ENCODE results near the gene EEF1B2. TPM values are rescaled to one million over a fixed set of nuclear protein-coding genes. Genes with fewer than 3 reads are reported as not detected.
"Not testable (repeated sequence)": the region's sequence is repeated elsewhere in the genome, so short reads cannot be mapped to it uniquely, and the experiment has no call there.

Gene EEF1B2
- total and polyA plus RNA-seq, 3 donors from 2014 or later: 144 to 448 (median 285) TPM

DNA sequence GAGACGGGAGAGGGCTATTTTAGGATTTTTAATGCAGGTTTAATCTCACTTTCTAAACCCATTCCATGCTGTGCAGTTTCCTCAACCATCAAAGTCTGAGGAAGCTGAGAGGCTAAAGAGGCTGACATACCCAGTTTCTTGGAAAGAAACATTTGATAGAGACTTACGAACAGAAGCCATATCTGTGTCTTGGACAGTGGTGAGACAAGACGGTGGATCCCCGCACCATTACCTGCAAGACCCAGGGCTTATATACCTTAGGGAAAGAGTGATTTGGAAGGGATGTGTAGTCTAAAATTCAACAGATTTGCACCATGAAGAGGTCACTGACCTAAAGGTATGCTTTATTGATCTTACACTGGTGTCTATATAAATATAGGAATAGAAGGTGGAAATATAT is 13.5 kb downstream of the EEF1B2 start:
- H3K4me3 ChIP-seq: no peak overlapping the region
- no peaks in the 10 kb centered on the region for H3K27me3 ChIP-seq
- H3K4me1 ChIP-seq: no peaks in the 10 kb centered on the region
- no peaks in the 10 kb centered on the region for H3K36me3 ChIP-seq (ENCODE audit: low read depth, missing control alignments)
- WGBS, 2 donors: 60 to 73% methylated on average over 4 of the region's 4 CpGs
- TF ChIP-seq, protein P1, sequence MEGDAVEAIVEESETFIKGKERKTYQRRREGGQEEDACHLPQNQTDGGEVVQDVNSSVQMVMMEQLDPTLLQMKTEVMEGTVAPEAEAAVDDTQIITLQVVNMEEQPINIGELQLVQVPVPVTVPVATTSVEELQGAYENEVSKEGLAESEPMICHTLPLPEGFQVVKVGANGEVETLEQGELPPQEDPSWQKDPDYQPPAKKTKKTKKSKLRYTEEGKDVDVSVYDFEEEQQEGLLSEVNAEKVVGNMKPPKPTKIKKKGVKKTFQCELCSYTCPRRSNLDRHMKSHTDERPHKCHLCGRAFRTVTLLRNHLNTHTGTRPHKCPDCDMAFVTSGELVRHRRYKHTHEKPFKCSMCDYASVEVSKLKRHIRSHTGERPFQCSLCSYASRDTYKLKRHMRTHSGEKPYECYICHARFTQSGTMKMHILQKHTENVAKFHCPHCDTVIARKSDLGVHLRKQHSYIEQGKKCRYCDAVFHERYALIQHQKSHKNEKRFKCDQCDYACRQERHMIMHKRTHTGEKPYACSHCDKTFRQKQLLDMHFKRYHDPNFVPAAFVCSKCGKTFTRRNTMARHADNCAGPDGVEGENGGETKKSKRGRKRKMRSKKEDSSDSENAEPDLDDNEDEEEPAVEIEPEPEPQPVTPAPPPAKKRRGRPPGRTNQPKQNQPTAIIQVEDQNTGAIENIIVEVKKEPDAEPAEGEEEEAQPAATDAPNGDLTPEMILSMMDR (IDR thresholded peaks at IDR 0.05): no peak
- TF ChIP-seq POLR2A (IDR thresholded peaks at IDR 0.05): no peak
- DNase-seq: no peak
- intact Hi-C loops (cut with DNase I; ENCODE audit: low total_unique reads): no loop called here
- no peak overlapping the region for H3K27ac ChIP-seq
- no peaks in the 10 kb centered on the region for H3K9me3 ChIP-seq

DNA sequence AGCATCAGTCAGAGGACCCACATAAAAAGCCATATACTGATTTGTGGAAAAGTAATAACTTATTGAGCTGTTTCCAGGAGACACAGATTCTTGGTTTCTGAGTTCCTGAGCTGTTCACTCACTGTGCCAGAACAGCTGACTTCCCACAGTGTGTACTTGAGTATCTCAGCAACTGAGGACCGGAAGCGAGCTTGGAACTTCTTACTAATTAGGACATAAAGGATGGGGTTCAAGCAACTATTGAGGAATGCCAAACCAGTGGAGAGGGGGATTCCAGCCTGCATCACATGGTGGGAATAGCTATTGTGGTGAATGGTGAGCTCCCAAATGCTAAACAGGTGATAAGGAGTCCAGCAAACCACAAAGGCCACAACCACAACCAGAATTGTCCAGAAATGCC is 16.4 kb downstream of the EEF1B2 start:
- H3K4me1 ChIP-seq: no peaks in the 10 kb centered on the region
- no peak overlapping the region for H3K4me3 ChIP-seq
- H3K36me3 ChIP-seq (ENCODE audit: low read depth, missing control alignments): no peaks in the 10 kb centered on the region
- no peaks in the 10 kb centered on the region for H3K9me3 ChIP-seq
- WGBS, 2 donors: 88 to 94% methylated on average over 2 of the region's 2 CpGs
- no peak overlapping the region for H3K27ac ChIP-seq
- intact Hi-C loops (cut with DNase I; ENCODE audit: low total_unique reads): no loop called here
- no peak for DNase-seq
- TF ChIP-seq POLR2A (IDR thresholded peaks at IDR 0.05): no peak
- TF ChIP-seq, protein P1 (IDR thresholded peaks at IDR 0.05): no peak
- no peaks in the 10 kb centered on the region for H3K27me3 ChIP-seq

DNA sequence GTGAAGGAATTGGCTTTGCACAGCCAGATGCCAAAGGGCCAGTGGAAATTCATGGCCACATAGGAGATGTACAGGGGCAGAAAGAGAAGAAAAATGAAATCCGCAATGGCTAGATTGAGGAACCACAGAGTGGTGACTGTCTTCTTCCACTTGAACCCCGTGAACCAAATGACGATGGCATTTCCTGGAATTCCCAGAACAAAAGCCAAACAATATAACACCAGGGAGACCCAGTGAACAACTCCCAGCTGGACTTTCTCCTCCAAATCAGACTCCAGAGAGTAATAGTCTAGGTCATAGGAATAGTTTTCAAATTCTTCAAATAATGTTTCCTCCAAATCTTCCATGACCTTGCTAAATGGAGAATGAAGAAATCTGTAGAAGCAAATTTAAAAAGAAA is 17.2 kb downstream of the EEF1B2 start:
- no peak overlapping the region for H3K27ac ChIP-seq
- no peaks in the 10 kb centered on the region for H3K9me3 ChIP-seq
- no peaks in the 10 kb centered on the region for H3K27me3 ChIP-seq
- no peak for DNase-seq
- no peak overlapping the region for H3K4me3 ChIP-seq
- intact Hi-C loops (cut with DNase I; ENCODE audit: low total_unique reads): no loop called here
- no peaks in the 10 kb centered on the region for H3K4me1 ChIP-seq
- 56 to 80% methylated on average over 3 of the region's 3 CpGs for WGBS, 2 donors
- no peak for TF ChIP-seq POLR2A (IDR thresholded peaks at IDR 0.05)
- TF ChIP-seq, protein P1 (IDR thresholded peaks at IDR 0.05): no peak
- no peaks in the 10 kb centered on the region for H3K36me3 ChIP-seq (ENCODE audit: low read depth, missing control alignments)

DNA sequence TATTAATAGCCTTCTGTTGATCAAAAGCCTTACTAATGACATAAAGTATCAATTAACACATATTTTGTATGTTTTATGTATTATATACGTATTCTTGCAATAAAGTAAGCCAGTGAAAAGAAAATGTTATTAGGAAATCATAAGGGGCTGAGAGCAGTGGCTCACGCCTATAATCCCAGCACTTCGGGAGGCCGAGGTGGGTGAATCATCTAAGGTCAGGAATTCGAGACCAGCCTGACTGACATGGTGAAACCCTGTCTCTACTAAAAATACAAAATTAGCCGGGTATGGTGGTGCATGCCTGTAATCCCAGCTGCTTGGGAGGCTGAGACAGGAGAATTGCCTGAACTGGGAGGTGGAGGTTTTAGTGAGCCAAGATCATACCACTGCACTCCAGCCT is 21.8 kb downstream of the EEF1B2 start:
- DNase-seq; H3K27me3 ChIP-seq; H3K4me3 ChIP-seq; intact Hi-C loops (cut with DNase I; ENCODE audit: low total_unique reads); H3K9me3 ChIP-seq; H3K27ac ChIP-seq; H3K4me1 ChIP-seq; H3K36me3 ChIP-seq (ENCODE audit: low read depth, missing control alignments): not testable (repeated sequence)
- WGBS, 2 donors: 90 to 91% methylated on average over 6 of the region's 6 CpGs

DNA sequence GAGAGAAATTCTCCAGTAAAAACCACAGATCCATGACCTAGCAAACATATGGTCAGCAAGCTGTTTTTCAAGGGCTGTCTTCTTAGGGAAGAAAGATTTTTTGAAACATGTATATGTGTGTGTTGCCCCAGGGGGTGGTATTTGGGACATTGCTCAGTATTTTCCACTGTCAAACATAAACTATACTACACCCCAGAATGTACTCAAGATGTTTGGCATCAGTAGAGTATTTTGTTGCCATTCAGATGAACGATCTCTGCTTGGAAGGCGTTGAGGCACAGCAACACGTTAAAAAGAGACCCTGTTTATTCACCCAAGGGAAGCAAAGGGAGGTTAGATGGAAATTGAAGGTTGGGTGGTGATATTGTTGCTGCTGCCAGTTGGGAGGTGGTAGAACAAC is 30.0 kb downstream of the EEF1B2 start:
- Histone ChIP-seq H3K27me3 (no peaks in the 10 kb centered on the region), H3K4me1 (peaks cover 4% of the 10 kb centered on the region), H3K9me3 (no peaks in the 10 kb centered on the region), H3K36me3 (ENCODE audit: low read depth, missing control alignments) (no peaks in the 10 kb centered on the region), H3K4me3 (no peak overlapping the region), H3K27ac (no peak overlapping the region)
- 61 to 72% methylated on average over 3 of the region's 3 CpGs for WGBS, 2 donors
- intact Hi-C loops (cut with DNase I; ENCODE audit: low total_unique reads): no loop called here
- DNase-seq: no peak
- TF ChIP-seq, protein P1 (IDR thresholded peaks at IDR 0.05): no peak
- no peak for TF ChIP-seq POLR2A (IDR thresholded peaks at IDR 0.05)
